CD4-positive, alpha-beta T cell treated with Interleukin-15 for 1 hour (primary cell): ENCODE data around the gene PBXIP1.
"Not testable (repeated sequence)": the region's sequence is repeated elsewhere in the genome, so short reads cannot be mapped to it uniquely, and the experiment has no call there.

Experiments
- DNase-seq: peaks from one replicate; pipeline ENCODE4 v3.0.0-alpha.2; 2020

The PBXIP1 gene

DNA sequence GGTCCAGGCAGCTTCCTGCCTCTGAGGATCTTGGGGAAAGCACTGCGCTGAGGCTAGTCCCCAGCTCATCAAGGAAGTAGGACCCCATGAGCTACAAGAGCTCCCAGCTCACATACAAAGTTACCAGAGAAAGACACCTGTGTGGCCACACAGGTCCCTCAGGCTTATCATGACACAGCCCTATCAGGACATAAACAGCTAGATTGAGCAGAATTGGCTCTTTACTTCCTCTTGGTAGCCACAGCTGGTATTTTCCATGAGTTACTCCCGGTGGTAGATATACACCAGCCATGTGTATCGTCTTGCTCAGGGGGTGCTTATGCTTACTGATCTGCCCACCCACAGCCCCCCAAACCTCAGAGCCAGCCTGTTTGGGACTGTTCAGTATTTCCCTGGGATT, 38.7 kb upstream of the PBXIP1 start:
- DNase-seq: no peak

DNA sequence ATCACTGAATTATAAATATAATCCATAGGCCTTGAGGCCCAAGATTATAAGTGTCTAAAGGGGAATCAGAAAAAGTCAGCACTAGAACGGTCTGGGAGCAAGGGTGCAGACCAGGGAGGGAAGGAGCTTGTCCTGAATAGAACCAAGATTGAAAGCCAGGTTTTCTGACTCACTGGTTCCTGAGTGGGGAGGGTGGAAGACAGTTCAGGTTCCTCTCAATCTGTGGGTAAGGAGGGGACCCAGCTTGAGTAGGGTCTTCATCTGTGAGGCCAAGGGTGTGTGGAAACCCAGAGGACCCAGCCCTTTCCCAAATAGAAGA, 38.3 kb upstream of the PBXIP1 start:
- no peak for DNase-seq

DNA sequence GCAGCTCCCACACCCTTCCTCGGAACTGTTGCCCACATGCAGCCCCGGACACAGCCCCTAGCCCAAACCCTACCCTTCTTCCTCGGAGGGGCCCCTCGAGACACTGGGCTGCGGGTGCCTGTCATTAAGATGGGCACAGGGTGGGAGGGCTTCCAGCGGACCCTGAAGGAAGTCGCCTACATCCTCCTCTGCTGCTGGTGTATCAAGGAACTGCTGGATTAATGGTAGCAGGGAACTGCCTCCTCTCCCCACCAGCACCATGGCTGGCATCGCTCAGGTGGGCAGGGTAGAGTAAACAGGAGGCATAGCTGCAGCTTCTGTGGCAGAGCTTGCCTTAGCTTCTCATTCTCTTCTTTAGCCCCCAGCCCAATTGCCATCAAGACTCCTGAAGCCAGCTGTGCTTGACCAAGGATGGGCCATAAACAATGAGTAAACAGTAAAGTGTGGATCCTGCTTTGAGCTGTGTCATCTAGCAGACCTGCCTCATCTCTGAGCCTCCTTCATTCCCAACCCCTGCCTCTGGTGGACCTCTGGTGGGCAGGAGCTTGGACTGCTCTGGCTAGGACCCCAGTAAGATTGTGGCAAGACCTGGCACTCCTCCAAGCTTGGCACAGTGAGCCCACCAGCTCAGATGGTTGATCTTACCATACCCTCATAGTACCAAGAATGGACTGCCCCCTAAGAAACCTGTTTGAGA, 37.8 kb upstream of the PBXIP1 start, which contains the start of gene LENEP:
Gene LENEP (plus strand): TSS at position 15 of the 697 bp plus-strand sequence. CDS start 22 bp downstream, at position 37.
- no peak for DNase-seq

DNA sequence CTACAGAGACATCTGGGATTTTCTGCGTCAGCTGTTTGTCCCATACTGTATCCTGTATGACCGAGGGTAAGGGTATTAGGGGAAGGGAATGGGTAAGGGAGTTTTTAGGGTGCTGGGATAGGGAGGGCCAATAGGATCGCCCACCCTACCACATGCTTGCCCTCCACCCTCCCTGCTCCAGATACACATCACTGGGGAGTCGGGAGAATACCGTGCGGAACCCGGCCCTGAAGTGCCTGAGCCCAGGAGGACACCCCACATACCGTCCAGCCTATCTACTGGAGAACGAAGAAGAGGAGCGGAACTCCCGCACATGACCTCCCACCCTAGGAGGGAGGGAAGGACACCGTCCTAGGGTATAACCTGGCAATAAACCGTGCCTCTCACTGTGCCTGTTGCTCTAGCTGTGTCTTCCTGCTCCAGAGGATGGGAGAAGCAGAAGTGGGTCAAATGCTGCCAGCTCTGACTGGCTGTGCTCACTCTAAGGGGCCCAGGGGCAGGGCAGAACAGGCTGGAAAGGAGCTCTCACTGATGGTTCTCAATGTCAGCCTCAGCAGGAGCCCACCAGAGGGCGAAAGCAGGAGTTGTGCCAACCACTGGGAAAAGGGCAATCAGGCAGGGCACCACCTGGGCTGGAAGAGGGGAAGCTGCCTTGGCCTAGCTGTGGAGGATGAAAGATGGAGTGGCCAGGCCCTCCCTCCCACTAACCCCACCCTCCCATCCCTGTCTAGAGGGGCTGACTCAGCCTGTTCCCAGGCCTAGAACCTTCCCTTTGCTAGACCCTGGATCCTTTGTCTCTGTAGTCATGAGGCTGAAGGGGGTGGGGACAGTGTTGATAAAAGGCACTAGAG, 37.0 kb upstream of the PBXIP1 start:
- no peak for DNase-seq

DNA sequence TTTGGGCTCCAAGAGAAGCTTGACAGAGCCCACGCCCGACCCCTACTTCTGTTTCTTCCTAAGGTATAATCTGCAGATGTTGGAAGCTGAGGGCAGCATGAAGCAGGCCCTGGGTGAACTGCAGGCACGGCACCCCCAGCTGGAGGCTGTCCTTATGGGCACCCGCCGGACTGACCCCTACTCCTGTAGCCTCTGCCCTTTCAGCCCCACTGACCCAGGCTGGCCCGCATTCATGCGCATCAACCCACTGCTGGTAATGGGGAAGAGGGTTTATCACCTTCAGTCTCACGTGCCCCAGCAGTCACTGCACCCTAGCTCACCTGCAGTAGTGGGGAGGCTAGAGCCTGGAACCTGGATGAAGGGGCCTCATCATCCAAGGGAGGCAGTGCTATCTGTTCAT, 34.4 kb upstream of the PBXIP1 start:
- no peak for DNase-seq

DNA sequence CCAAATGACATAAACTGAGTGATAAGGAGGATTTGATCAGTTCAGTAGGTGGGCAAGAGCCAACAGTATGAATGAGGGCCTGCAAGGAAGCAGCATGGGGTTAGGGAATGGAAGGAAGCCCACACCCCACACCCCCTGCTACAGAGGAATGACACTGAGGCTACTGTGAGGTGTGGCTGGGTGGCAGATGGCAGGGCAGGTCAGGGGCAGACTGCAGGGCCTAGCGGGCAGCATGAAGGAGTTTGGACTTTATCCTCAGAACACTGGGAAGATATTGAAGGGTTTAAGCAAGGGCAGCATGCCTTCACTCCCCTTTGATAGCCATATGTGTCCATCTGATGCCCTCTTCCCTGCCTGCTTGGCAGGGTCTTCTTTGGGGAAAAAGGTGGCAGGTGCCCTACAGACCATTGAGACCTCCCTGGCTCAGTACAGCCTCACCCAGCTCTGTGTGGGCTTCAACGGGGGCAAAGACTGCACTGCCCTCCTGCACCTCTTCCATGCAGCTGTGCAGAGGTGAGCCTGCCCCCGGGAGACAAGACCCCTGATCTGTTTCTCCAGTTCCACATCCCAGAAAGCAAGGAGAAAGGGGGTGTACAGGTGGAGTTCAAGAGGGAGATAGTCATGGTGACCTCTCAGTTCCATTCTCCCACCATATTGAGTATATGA, 33.4 kb upstream of the PBXIP1 start:
- no peak for DNase-seq

DNA sequence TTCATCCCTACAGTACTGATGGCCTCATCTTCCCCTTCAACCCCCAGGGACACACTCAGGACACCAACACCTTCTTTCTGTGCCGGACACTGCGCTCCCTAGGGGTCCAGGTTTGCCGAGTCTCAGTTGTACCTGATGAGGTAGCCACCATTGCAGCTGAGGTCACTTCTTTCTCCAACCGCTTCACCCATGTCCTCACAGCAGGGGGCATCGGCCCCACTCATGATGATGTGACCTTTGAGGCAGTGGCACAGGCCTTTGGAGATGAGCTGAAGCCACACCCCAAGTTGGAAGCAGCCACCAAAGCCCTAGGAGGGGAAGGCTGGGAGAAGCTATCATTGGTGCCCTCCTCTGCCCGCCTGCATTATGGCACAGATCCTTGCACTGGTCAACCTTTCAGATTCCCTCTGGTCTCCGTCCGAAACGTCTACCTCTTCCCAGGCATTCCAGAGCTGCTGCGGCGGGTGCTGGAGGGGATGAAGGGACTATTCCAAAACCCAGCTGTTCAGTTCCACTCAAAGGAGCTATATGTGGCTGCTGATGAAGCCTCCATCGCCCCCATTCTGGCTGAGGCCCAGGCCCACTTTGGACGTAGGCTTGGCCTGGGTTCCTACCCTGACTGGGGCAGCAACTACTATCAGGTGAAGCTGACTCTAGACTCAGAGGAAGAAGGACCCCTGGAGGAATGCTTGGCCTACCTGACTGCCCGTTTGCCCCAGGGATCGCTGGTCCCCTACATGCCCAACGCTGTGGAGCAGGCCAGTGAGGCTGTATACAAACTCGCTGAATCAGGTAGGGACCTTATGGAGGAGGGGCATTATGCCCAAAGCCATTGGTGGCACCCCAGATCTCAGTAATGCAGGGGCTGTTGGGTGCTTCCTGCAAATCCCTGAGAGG, 32.4 kb upstream of the PBXIP1 start:
- DNase-seq: no peak

DNA sequence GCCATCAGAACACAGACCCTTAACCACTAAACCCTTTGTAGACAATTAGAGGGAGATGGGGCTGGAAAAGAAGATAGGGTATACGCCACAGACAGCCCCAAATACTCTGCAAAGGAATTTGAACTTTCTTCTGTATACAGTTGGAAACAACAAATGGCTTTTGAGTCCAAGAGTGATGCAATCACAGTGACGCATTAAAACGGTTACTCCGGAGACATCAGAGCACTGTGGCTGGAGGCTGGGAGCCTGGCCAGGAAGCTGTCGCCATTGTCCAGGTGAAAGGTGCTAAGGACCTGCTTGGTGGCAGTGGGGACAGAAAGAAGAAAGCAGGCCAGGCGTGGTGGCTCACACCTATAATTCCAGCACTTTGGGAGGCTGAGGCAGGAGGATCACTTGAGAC, 31.4 kb upstream of the PBXIP1 start:
- DNase-seq: no peak

DNA sequence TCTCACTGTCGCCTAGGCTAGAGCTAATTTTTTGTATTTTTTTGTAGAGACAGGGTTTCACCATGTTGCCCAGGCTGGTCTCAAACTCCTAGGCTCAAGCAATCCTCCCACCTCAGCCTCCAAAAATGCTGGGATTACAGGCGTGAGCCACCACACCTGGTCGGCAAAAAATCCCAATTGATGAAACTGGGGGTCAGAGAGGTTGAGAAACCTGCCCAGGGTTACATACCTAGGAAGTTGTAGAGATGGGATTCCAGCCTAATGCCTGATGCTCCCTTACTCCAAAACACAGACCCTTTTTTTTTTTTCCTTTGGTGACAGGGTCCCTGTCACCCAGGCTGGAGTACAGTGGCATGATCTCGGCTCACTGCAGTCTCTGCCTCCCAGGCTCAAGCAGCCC, 30.8 kb upstream of the PBXIP1 start:
- DNase-seq: not testable (repeated sequence)

DNA sequence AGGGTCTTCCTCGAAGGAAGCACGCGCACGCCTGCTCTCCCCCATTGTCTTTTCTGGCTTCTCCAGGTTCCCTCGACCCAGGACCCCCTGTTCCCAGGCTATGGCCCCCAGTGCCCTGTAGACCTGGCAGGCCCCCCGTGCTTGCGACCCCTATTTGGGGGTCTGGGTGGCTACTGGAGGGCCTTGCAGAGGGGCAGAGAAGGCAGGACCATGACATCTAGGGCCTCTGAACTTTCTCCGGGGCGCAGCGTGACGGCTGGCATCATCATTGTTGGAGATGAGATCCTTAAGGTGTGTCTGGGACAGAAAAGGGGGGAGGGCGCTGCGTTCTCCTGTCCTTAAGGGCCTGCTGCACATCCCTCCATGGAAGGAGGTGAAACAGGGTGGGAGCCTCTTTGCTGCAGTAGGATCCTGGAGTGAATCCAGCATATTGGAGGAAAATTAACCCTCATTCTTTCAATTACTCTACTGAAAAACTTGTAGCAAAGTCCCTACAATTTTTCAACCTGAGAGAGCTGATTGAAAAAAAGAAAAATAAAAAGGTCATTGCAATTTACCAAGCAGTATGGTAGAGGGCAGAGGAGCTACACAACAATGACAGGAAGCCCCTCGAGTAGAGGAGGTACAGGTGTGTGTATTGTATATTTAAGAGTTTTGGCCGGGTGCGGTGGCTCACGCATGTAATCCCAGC, 28.0 kb upstream of the PBXIP1 start:
- DNase-seq: no peak

DNA sequence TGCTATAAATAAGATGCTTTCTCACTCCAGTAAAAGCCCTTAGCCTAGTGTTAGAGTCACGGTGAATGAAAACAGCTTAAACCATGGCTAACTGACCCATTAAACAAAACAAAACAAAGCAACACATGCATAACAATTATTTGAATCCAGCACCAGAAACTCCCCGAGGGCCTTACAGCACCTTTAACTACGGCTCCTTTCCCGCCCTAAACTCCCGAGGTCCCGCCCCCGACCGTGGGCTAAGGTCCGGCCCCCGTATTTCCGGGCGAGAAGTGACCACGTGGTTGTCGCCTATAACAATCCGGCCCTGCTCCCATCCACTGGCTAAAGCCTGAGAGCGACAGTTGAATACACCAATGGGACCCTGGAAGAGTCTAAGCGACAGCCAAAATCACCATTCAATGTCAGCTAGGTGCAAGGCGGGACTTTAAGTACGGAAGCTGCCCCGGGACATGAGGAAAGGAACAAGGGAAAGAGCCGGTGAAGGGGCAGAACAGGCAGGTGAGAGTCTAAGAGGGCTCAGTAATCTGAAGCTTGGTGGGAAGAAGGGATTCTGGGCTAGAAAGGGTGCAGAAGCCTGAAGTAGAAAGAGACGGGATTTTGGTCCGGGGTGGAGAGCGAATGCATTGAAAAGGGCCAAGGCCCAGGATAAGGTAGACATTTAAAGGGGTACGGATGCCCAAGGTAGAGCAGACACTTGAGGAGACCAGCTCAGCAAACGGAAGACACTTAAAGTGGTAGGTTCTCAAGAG, 27.2 kb upstream of the PBXIP1 start, which contains the start of gene FLAD1:
Gene FLAD1 (plus strand): TSS at position 448 of the 752 bp plus-strand sequence. CDS start 351 bp downstream, outside the sequence.
- peak; percentile 97 for DNase-seq

DNA sequence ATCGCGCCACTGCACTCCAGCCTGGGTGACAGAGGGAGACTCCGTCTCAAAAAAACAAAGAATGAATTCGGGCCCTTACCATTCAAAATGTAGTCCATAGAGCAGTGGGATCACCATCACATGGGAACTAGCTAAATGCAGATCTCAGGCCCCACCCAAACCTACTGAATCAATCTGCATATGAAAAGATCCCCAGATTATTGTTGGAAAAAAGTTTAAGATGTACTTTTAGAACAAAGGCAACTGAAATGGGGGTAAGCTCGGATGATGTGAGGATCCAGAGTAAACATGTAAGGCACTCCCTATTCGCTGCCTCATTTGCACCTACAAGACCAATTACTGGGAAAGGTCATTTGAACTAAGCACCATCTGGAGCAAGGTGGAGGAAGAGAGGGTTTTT, 26.4 kb upstream of the PBXIP1 start:
- no peak for DNase-seq

DNA sequence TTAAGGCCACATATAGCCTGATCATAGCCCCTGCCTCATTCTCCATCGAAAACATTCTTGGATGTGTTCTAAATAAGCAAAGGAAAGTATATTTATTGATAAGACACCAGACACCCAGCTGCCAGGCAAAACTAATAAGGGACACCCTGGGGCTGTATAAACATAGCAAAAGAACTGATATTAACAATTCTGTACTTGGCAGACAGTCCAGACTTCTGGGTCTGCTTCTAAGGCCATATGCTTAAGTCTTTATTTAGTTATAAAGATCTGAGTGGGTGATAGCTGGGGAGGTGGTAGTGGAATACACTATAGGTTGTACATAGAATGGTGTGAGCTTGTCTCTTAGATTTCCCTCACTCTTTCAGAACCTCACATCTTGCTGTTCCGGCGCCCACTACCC, 22.5 kb upstream of the PBXIP1 start:
- DNase-seq: no peak

DNA sequence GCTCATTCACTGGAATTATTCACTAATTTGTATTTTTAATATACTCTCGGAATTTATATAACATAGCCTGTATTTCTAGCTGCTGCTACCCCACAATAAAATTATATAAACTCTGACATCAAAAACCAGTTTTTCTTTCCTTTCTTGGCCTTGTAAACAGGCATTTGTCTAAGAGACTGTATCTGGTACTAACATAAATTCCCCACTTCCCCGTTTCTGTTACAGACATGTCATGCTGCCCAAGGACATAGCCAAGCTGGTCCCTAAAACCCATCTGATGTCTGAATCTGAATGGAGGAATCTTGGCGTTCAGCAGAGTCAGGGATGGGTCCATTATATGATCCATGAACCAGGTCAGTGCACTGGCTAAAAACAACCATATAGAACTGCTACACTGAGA, 21.9 kb upstream of the PBXIP1 start:
- not testable (repeated sequence) for DNase-seq

DNA sequence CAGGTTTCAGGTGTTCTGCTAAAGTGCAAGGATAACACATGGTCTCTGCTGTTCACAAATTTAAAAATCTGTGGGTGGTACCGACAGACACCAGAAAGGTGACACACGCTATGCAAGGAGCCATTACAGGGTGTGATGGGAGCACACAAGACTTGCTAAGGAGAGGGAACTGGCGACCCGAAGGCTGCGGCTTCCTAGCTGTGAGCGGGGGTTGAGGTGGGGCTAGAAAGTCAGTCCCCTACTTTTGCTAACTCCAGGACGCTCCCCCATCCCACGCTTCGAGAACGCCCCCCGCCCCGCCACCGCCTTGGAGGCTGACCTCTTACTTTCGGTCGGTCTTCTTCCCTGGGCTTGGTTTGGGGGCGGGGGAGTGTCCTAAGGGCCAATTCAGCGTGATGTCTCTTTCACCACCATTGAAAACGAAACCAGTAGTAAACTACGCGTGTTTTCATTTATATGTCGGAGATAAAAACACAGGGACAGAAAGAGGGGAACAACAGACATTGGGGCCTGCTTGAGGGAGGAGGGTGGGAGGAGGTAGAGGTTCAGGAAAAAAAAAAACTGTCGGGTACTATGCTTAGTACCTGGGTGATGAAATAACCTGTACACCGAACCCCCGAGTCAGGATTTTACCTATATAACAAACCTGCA, 19.6 kb upstream of the PBXIP1 start:
- DNase-seq: peak; percentile 58

DNA sequence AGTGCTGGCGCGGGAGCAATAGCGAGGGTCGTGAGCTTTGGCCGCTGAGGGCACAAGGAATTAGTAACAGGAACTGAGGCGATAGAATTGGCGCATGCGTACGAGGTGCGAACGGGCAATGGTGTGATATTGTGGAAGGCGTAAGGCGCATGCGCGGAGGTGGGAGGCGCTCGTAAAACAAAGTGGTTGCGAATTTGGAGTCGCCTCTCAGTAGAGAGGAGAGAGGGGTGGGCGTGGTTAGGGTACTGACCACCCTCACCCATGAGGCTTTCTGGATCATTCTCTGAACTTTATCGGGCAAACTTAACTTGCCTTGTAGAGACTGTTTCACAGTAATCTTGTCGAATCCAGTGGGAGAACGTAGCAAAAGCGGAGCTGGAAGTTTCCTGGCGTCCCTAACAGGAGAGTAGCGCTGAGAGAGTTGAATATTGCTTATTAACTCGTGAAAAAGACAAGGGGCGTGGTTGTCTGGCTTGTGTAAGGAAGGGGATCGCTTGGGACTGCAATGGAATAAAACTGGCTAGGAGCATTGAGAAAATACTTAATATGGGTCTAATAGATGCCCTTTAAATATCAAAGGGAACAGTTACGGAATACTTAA, 19.0 kb upstream of the PBXIP1 start:
- peak; percentile 96 for DNase-seq

DNA sequence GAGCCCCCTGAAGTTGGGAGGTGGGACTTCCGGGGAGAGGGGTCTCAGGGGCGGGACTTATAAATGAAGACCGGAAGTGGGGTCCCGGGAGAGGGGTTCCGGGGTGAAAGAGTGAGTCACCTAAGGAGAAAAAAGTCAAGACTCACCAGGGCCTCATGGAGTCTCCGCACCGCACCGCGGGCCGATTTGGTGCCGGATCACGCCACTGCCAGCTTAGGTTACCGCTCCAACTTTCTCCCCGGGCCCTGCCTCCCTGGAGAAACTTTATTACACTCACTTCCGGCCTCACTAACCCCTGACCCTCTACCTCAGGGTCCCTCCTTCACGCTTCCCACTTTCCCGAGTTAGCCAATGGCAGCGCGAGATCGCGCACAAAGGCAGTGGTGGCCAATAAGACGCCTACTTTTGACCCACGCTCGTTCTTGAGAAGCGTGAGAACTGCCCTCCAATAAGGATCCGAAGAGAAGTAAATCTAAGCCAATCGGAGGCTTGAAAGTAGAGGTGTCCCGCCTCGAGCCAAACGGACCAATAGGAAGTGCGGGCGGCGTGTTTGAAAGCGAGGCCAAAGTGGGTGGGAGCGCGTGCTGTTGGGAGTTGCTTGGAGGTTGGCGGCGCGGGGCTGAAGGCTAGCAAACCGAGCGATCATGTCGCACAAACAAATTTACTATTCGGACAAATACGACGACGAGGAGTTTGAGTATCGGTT, 18.4 kb upstream of the PBXIP1 start, which contains the start of gene CKS1B:
Gene CKS1B (plus strand): TSS at position 580 of the 706 bp plus-strand sequence. CDS start 65 bp downstream, at position 645.
- peak; percentile 99 for DNase-seq

DNA sequence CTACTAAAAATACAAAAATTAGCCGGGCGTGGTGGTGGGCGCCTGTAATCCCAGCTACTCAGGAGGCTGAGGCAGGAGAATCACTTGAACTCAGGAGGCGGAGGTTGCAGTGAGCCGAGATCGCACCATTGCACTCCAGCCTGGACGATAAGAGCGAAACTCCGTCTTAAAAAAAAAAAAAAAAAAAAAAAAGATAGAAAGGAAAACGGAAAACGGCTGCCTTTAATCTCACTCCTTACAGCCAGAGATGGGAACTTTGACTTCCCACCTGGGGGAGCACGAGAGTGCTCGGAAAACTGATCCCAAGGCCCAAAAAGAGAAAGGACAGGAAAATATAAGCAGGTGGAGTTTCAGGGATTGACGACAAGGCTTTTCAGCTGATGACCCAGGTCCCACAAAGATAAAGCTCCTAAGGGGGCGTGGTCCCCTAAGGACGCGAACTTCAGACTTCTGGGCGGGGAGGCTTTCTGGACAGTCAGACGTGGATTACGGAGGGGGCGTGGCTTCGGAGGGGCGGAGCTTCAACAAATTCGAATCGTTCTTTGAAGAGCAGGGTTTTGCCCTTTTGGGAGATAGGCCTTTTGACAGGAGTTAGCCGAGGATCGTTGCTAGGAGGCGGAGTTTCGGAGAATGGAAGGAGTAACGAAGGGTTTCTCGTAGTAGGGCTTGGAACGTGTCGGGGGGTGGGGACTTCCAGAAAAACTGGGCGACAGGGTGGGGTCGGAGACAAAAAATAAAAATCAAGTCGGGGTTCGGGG, 17.6 kb upstream of the PBXIP1 start:
- peak; percentile 93 for DNase-seq
